ENCODE data around the gene NKD2. TPM values are rescaled to one million over a fixed set of nuclear protein-coding genes. Genes with fewer than 3 reads are reported as not detected.

The NKD2 gene
- total RNA-seq, 1 experiment from 2014 or later: not detected

DNA sequence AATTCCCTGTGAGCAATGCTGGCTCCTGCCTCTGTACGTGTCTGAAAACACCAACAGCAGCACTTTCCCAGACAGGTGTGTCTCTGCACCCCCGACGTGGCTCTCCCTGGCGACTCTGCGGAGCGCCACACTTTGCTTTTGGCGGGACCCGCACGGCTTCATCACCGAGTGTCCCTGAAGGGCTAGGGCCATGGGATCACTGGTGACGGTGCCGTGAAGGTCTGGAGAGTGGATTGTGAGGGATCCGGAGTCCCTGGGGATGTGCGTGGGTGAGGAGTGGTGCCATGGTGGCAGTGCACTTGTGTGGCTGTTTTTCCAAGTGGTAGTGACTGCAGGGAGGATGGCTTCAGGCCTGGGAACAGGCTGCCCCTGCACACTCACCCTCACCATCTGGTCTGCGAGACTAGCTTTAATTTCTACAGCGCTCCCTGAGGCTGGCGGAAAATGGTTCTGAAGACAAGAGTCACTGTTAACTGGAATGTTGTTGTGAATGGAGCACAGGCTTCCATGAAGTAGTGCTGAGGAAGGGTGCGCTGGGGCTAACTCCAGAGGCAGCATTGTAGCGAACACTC lies 3.2 kb downstream of the NKD2 start:
- Histone ChIP-seq H3K9me3 (ENCODE audit: low read length) (no peaks in the 10 kb centered on the region), H3K9me2 (replicated peaks; ENCODE audit: insufficient read depth, low read length) (no peaks in the 10 kb centered on the region), H3K27me3 (ENCODE audit: low read length) (no peaks in the 10 kb centered on the region), H3K36me3 (ENCODE audit: insufficient read depth, low read length) (no peaks in the 10 kb centered on the region), H2AFZ (ENCODE audit: low read length) (no peak overlapping the region), H3K4me2 (ENCODE audit: low read depth, low read length, poor library complexity, severe bottlenecking) (no peak overlapping the region), H3K27ac (ENCODE audit: low read length) (no peak overlapping the region), H4K20me1 (ENCODE audit: insufficient read depth, low read depth, low read length) (no peaks in the 10 kb centered on the region), H3K4me3 (ENCODE audit: low read length) (no peak overlapping the region), H3K79me2 (ENCODE audit: low read length) (no peaks in the 10 kb centered on the region), H3K9ac (ENCODE audit: low read length) (no peak overlapping the region), H3K4me1 (ENCODE audit: low read length) (peaks cover 3% of the 10 kb centered on the region; the same call in 1 of the 2 replicates)
- DNase-seq: no peak

DNA sequence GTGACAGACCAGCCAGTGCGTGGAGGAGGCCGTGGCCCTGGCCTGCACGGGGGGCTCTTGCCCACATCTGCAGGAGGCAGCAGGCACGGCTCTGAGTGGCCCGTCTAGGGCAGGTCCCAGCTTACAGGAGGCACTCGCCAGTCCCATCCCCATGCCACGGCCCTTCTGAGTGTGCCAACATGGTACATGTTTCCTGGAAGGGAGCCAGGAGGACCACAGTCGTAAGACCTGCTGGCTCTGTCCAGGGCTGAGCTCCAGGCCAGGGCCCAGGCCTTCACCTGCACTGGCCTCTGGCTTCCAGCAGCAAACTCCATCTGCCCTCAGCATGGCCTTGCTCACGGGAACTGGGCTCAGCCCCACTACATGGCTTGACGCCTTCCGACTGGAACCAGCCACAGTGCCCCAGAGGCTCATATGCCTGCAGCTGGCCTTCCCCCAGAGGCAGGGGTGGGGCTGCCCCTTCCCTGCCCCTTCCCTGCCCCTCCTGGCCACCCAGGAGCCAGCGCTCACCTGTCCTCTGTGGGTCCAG lies 3.8 kb downstream of the NKD2 start:
- H3K4me1 ChIP-seq (ENCODE audit: low read length): no peaks in the 10 kb centered on the region
- no peak for DNase-seq
- no peak overlapping the region for H3K4me2 ChIP-seq (ENCODE audit: low read depth, low read length, poor library complexity, severe bottlenecking)
- H3K36me3 ChIP-seq (ENCODE audit: insufficient read depth, low read length): no peaks in the 10 kb centered on the region
- no peak overlapping the region for H2AFZ ChIP-seq (ENCODE audit: low read length)
- H3K9me2 ChIP-seq (replicated peaks; ENCODE audit: insufficient read depth, low read length): no peaks in the 10 kb centered on the region
- no peaks in the 10 kb centered on the region for H3K9me3 ChIP-seq (ENCODE audit: low read length)
- H3K4me3 ChIP-seq (ENCODE audit: low read length): no peak overlapping the region
- H4K20me1 ChIP-seq (ENCODE audit: insufficient read depth, low read depth, low read length): no peaks in the 10 kb centered on the region
- H3K27me3 ChIP-seq (ENCODE audit: low read length): no peaks in the 10 kb centered on the region
- H3K27ac ChIP-seq (ENCODE audit: low read length): no peak overlapping the region
- no peaks in the 10 kb centered on the region for H3K79me2 ChIP-seq (ENCODE audit: low read length)
- no peak overlapping the region for H3K9ac ChIP-seq (ENCODE audit: low read length)

DNA sequence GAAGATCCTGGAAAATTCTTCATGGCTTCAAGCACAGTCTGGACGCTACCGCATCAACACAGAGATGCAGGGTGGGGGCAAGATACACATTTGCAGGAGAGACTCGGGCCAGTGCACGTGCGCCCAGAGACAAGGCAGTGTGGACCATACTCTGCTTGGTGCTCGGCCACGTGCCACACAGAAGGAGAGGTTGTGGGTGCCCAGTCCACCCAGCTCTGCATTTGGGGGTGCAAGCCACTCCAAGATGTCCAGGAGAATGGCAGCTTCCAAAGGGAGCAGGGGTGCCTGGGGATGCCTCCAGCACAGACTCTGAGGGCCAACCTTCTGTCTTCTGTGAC lies 4.3 kb downstream of the NKD2 start:
- Histone ChIP-seq H2AFZ (ENCODE audit: low read length) (no peak overlapping the region), H3K9me2 (replicated peaks; ENCODE audit: insufficient read depth, low read length) (no peaks in the 10 kb centered on the region), H3K27ac (ENCODE audit: low read length) (no peak overlapping the region), H3K9ac (ENCODE audit: low read length) (no peak overlapping the region), H3K9me3 (ENCODE audit: low read length) (no peaks in the 10 kb centered on the region), H3K79me2 (ENCODE audit: low read length) (no peaks in the 10 kb centered on the region), H3K36me3 (ENCODE audit: insufficient read depth, low read length) (no peaks in the 10 kb centered on the region), H3K4me2 (ENCODE audit: low read depth, low read length, poor library complexity, severe bottlenecking) (no peak overlapping the region), H3K27me3 (ENCODE audit: low read length) (no peaks in the 10 kb centered on the region), H3K4me1 (ENCODE audit: low read length) (no peaks in the 10 kb centered on the region), H3K4me3 (ENCODE audit: low read length) (no peak overlapping the region), H4K20me1 (ENCODE audit: insufficient read depth, low read depth, low read length) (no peaks in the 10 kb centered on the region)
- DNase-seq: no peak

DNA sequence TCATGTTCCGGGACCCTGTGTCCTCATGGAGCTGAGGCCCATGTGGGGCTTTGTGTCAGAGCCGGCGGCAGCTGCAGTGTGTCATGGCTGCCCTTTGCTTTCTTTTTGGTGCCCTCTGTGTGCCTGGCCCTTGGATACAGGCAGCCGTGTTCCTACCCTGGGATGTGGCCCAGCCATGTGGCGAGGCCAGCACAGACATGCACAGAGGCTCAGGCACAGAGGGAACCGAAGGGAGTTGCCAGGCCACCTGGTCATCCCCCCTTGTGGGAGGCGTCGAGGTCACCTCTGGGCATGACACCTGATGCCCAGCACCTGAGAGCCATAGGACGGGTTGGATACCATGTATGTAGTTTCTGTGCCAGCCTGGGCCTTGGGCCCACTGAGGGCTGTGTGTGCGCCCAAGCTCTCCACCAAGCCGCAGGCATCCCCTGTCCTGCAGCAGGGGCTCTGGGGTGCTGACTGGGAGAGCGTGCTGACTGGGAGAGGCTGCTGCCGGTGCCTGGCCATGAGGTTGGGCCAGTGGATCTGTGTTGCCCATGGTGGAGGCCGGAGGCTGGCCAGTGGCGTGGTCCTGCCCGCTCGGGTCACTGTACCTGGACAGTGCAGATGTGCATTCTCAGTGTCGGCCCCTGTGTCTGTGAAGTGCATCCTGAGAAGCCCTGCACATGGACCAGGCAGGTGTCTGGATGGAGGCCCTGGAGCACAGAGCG lies 4.8 kb downstream of the NKD2 start:
- Histone ChIP-seq H2AFZ (ENCODE audit: low read length) (no peak overlapping the region), H4K20me1 (ENCODE audit: insufficient read depth, low read depth, low read length) (no peaks in the 10 kb centered on the region), H3K27ac (ENCODE audit: low read length) (no peak overlapping the region), H3K9me3 (ENCODE audit: low read length) (no peaks in the 10 kb centered on the region), H3K36me3 (ENCODE audit: insufficient read depth, low read length) (no peaks in the 10 kb centered on the region), H3K79me2 (ENCODE audit: low read length) (no peaks in the 10 kb centered on the region), H3K9me2 (replicated peaks; ENCODE audit: insufficient read depth, low read length) (no peaks in the 10 kb centered on the region), H3K4me3 (ENCODE audit: low read length) (no peak overlapping the region), H3K9ac (ENCODE audit: low read length) (no peak overlapping the region), H3K27me3 (ENCODE audit: low read length) (no peaks in the 10 kb centered on the region), H3K4me2 (ENCODE audit: low read depth, low read length, poor library complexity, severe bottlenecking) (no peak overlapping the region), H3K4me1 (ENCODE audit: low read length) (no peaks in the 10 kb centered on the region)
- no peak for DNase-seq

DNA sequence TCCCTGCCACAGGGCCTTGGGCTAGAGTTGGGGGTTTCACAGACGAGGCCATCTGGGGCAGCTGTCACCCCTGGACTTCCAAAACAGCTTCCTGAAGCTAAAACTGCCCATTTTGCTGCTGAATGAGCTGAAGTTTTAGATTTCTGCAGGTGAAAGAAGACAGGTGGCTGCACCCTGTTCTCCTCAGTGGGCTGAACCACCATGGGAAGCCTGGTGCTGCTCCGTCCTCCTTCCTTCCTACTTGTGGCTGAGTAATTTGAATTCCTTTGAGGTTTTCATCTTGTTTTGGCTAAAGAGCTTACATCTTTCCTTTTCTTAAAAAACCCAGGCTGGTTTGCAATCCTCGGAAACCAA lies 5.3 kb downstream of the NKD2 start:
- Histone ChIP-seq H3K9ac (ENCODE audit: low read length) (no peak overlapping the region), H3K79me2 (ENCODE audit: low read length) (no peaks in the 10 kb centered on the region), H3K27ac (ENCODE audit: low read length) (no peak overlapping the region), H3K27me3 (ENCODE audit: low read length) (no peaks in the 10 kb centered on the region), H3K36me3 (ENCODE audit: insufficient read depth, low read length) (no peaks in the 10 kb centered on the region), H3K4me3 (ENCODE audit: low read length) (no peak overlapping the region), H3K4me2 (ENCODE audit: low read depth, low read length, poor library complexity, severe bottlenecking) (no peak overlapping the region), H2AFZ (ENCODE audit: low read length) (no peak overlapping the region), H3K9me2 (replicated peaks; ENCODE audit: insufficient read depth, low read length) (no peaks in the 10 kb centered on the region), H3K4me1 (ENCODE audit: low read length) (no peaks in the 10 kb centered on the region), H3K9me3 (ENCODE audit: low read length) (no peaks in the 10 kb centered on the region), H4K20me1 (ENCODE audit: insufficient read depth, low read depth, low read length) (no peaks in the 10 kb centered on the region)
- DNase-seq: no peak

DNA sequence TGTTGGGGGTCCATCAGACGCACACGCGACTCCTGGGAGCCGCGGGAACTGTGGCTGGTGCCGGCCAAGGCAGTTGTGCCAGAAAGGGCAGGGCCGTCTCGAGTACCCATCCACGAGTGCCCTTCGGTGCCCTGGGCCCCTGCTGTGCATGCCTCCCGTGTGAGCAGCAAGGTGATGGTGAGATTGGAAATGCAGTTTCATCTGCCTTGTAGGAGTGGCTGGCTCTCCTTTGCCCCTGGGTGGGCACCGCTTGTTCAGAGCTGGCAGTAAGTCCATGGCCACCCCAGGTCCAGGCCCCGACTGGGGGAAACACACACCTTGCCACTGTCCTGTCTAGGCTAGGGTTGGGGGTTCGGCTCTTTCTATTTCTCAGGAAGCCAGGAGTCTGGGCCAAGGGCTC lies 5.7 kb downstream of the NKD2 start:
- no peak overlapping the region for H3K4me2 ChIP-seq (ENCODE audit: low read depth, low read length, poor library complexity, severe bottlenecking)
- H3K27ac ChIP-seq (ENCODE audit: low read length): no peak overlapping the region
- no peak overlapping the region for H3K4me3 ChIP-seq (ENCODE audit: low read length)
- H3K36me3 ChIP-seq (ENCODE audit: insufficient read depth, low read length): no peaks in the 10 kb centered on the region
- no peaks in the 10 kb centered on the region for H3K79me2 ChIP-seq (ENCODE audit: low read length)
- DNase-seq: no peak
- H3K27me3 ChIP-seq (ENCODE audit: low read length): no peaks in the 10 kb centered on the region
- no peaks in the 10 kb centered on the region for H4K20me1 ChIP-seq (ENCODE audit: insufficient read depth, low read depth, low read length)
- H3K9ac ChIP-seq (ENCODE audit: low read length): no peak overlapping the region
- no peaks in the 10 kb centered on the region for H3K9me2 ChIP-seq (replicated peaks; ENCODE audit: insufficient read depth, low read length)
- H3K4me1 ChIP-seq (ENCODE audit: low read length): no peaks in the 10 kb centered on the region
- no peak overlapping the region for H2AFZ ChIP-seq (ENCODE audit: low read length)
- H3K9me3 ChIP-seq (ENCODE audit: low read length): no peaks in the 10 kb centered on the region

DNA sequence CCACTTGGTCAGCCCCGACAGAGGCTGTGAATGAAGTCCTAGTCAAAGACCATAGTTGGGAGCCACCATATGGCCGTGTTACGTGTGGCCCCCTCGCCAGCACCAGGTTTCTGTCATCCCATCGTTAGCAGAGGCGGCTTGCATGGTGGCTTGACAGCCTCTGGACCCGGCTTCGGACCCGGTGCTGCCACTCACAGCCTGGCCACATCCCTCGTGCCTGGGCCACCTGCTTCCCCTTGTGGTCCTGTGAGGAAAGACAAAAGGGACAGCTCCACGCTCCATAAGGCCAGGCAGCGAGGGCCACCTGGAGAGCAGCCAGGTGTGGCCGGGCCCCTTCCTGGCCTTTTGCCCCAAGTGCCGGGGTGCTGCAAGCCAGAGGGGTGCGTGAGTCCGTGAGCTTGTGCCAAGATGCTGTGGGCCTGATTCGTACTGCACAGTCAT lies 6.2 kb downstream of the NKD2 start:
- Histone ChIP-seq H3K27ac (ENCODE audit: low read length) (no peak overlapping the region), H2AFZ (ENCODE audit: low read length) (no peak overlapping the region), H3K9me2 (replicated peaks; ENCODE audit: insufficient read depth, low read length) (no peaks in the 10 kb centered on the region), H3K36me3 (ENCODE audit: insufficient read depth, low read length) (no peaks in the 10 kb centered on the region), H3K9me3 (ENCODE audit: low read length) (no peaks in the 10 kb centered on the region), H4K20me1 (ENCODE audit: insufficient read depth, low read depth, low read length) (no peaks in the 10 kb centered on the region), H3K9ac (ENCODE audit: low read length) (no peak overlapping the region), H3K27me3 (ENCODE audit: low read length) (no peaks in the 10 kb centered on the region), H3K79me2 (ENCODE audit: low read length) (no peaks in the 10 kb centered on the region), H3K4me3 (ENCODE audit: low read length) (no peak overlapping the region), H3K4me2 (ENCODE audit: low read depth, low read length, poor library complexity, severe bottlenecking) (no peak overlapping the region), H3K4me1 (ENCODE audit: low read length) (no peaks in the 10 kb centered on the region)
- no peak for DNase-seq

DNA sequence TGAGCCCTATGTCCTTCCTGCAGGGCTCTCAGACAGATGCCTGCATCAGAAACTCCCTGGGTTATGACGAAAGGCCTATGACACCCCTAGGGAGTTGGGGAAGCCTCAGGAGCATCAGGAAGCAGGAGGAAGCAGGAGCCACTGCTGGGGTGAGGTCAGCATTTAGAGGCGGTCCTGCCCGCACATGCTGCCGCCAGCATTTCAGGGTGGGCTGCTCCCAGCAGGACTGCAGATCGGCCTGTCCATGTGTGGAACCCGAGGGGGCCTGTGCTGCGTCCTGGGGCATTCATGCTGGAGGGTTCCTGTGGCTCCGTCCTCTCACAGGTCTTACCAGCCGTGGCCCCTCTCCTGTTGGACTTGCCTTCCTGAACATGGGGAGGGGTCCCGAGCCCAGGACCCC lies 6.9 kb downstream of the NKD2 start:
- DNase-seq: no peak
- Histone ChIP-seq H3K9me2 (replicated peaks; ENCODE audit: insufficient read depth, low read length) (no peaks in the 10 kb centered on the region), H3K4me1 (ENCODE audit: low read length) (no peaks in the 10 kb centered on the region), H3K79me2 (ENCODE audit: low read length) (no peaks in the 10 kb centered on the region), H4K20me1 (ENCODE audit: insufficient read depth, low read depth, low read length) (no peaks in the 10 kb centered on the region), H3K27me3 (ENCODE audit: low read length) (no peaks in the 10 kb centered on the region), H2AFZ (ENCODE audit: low read length) (no peak overlapping the region), H3K4me2 (ENCODE audit: low read depth, low read length, poor library complexity, severe bottlenecking) (no peak overlapping the region), H3K9ac (ENCODE audit: low read length) (no peak overlapping the region), H3K27ac (ENCODE audit: low read length) (no peak overlapping the region), H3K4me3 (ENCODE audit: low read length) (no peak overlapping the region), H3K36me3 (ENCODE audit: insufficient read depth, low read length) (no peaks in the 10 kb centered on the region), H3K9me3 (ENCODE audit: low read length) (no peaks in the 10 kb centered on the region)
